Measurements from ENCODE around the gene ST6GALNAC5. TPM values are rescaled to one million over a fixed set of nuclear protein-coding genes. Genes with fewer than 3 reads are reported as not detected.

The ST6GALNAC5 gene
- total and polyA plus RNA-seq, 2 of the 13 experiments (the other 11 are each of a cell fraction or from before 2014, with no cell fraction given): not detected

DNA sequence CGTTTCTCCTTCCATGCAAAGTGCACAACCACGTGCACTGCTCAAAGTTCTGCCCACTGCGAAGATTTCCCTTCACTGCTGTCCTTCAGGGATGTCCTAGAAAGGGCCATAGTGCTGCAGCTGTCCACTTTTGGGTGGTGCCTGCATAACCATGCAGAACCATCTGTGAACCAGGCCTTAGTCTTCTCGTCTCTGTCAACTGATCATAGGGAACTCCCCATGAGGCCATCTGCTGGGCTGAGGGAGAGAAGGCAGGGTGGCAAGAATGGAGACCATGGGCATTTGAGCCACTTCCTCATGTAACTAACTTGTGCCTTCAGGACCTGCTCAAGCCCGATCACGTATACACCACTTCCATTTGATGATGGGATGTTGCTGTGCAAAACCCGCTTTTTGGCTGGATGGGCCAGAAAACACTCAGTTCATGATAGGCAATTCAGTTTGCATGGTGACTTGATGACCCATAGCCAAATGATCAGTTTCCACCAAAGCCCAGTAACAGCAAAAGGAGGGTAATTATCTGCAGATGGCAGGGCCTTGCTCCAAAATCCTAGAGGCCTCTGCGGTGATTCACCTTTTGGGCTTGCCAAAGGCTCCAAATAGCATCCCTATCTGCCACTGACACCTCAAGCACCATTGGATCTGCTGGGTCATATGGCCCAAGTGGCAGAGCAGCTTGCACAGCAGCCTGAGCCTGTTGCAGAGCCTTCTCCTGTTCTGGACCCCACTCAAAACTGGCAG lies 9.5 kb downstream of the ST6GALNAC5 start:
- Histone ChIP-seq H3K4me3 (replicated peaks in 1 of 3; ENCODE audit: insufficient read depth in 1 of 3, low read depth in 2 of 3, low read length in 3 of 3) (no peak overlapping the region), H3K4me1 (ENCODE audit: insufficient read depth, low read length) (no peaks in the 10 kb centered on the region), H3K27ac (ENCODE audit: extremely low read length, insufficient read depth, low read length) (no peak overlapping the region), H4K20me1 (ENCODE audit: insufficient read depth, low read length) (no peaks in the 10 kb centered on the region), H3K9me3 (ENCODE audit: low read length) (no peaks in the 10 kb centered on the region), H2AFZ (ENCODE audit: low read length) (no peak overlapping the region), H3K9ac (ENCODE audit: insufficient read depth, low read depth, low read length) (no peak overlapping the region), H3K4me2 (ENCODE audit: low read depth, low read length) (no peak overlapping the region), H3K27me3 (ENCODE audit: control insufficient read depth in 1 of 2, insufficient read depth in 2 of 2, low read length in 2 of 2) (no peaks in the 10 kb centered on the region), H3K79me2 (ENCODE audit: insufficient read depth, low read length) (no peaks in the 10 kb centered on the region), H3K36me3 (replicated peaks in 1 of 2; ENCODE audit: control insufficient read depth in 1 of 2, insufficient read depth in 2 of 2, low read length in 2 of 2) (no peaks in the 10 kb centered on the region)
- in situ Hi-C loops (cut with HindIII; ENCODE audit: extremely low pct_ligation_motif_present, low pct_unique_long_range_greater_than_20kb) (no loop called here), intact Hi-C loops (cut with micrococcal nuclease; ENCODE audit: unreplicated experiment) (no loop called here)
- ATAC-seq (no peak), FAIRE-seq (no peak), DNase-seq (ENCODE audit: low spot score) (no peak)
- 8% methylated on average over 5 of the region's 8 CpGs for WGBS (ENCODE audit: low lambda C conversion rate)
- POLR2A ChIA-PET: no interaction called here
- CTCF ChIA-PET (ENCODE audit: low intra/inter-chr PET ratio, low total read pairs): no interaction called here
- no TSS peak for BruUV-seq (replicated peaks)
- TF ChIP-seq CBX2 (IDR thresholded peaks at IDR 0.05; ENCODE audit: low read depth, low read length) (no peak), CBX2 (CRISPR knock-in tag; IDR thresholded peaks at IDR 0.05; ENCODE audit: low read depth) (no peak), PCBP2 (optimal IDR thresholded peaks at IDR 0.05; ENCODE audit: low read depth, low read length, poor library complexity, severe bottlenecking) (no peak), NAIF1 (CRISPR knock-in tag; IDR thresholded peaks at IDR 0.05; ENCODE audit: borderline replicate concordance) (no peak), ZNF577 (CRISPR knock-in tag; IDR thresholded peaks at IDR 0.05; ENCODE audit: borderline replicate concordance, low read depth) (no peak), CBX1 (IDR thresholded peaks at IDR 0.05; ENCODE audit: low read depth) (no peak), SKIL (CRISPR knock-in tag; IDR thresholded peaks at IDR 0.05; ENCODE audit: borderline replicate concordance) (no peak), MED1 (CRISPR knock-in tag; IDR thresholded peaks at IDR 0.05) (no peak), TFDP2 (CRISPR knock-in tag; IDR thresholded peaks at IDR 0.05) (no peak), ZNF878 (CRISPR knock-in tag; IDR thresholded peaks at IDR 0.05) (no peak), HNF4G (IDR thresholded peaks at IDR 0.05; ENCODE audit: borderline replicate concordance, low read depth, low read length) (no peak), HNF4G (CRISPR knock-in tag; IDR thresholded peaks at IDR 0.05; ENCODE audit: borderline replicate concordance, low read depth) (no peak), ZNF333 (CRISPR knock-in tag; IDR thresholded peaks at IDR 0.05; ENCODE audit: borderline replicate concordance) (no peak)
- TF ChIP-seq, protein P1, sequence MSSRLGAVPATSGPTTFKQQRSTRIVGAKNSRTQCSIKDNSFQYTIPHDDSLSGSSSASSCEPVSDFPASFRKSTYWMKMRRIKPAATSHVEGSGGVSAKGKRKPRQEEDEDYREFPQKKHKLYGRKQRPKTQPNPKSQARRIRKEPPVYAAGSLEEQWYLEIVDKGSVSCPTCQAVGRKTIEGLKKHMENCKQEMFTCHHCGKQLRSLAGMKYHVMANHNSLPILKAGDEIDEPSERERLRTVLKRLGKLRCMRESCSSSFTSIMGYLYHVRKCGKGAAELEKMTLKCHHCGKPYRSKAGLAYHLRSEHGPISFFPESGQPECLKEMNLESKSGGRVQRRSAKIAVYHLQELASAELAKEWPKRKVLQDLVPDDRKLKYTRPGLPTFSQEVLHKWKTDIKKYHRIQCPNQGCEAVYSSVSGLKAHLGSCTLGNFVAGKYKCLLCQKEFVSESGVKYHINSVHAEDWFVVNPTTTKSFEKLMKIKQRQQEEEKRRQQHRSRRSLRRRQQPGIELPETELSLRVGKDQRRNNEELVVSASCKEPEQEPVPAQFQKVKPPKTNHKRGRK (CRISPR knock-in tag; IDR thresholded peaks at IDR 0.05): no peak
- TF ChIP-seq, protein P2, sequence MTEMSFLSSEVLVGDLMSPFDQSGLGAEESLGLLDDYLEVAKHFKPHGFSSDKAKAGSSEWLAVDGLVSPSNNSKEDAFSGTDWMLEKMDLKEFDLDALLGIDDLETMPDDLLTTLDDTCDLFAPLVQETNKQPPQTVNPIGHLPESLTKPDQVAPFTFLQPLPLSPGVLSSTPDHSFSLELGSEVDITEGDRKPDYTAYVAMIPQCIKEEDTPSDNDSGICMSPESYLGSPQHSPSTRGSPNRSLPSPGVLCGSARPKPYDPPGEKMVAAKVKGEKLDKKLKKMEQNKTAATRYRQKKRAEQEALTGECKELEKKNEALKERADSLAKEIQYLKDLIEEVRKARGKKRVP (CRISPR knock-in tag; IDR thresholded peaks at IDR 0.05): no peak
- TF ChIP-seq, protein P3, sequence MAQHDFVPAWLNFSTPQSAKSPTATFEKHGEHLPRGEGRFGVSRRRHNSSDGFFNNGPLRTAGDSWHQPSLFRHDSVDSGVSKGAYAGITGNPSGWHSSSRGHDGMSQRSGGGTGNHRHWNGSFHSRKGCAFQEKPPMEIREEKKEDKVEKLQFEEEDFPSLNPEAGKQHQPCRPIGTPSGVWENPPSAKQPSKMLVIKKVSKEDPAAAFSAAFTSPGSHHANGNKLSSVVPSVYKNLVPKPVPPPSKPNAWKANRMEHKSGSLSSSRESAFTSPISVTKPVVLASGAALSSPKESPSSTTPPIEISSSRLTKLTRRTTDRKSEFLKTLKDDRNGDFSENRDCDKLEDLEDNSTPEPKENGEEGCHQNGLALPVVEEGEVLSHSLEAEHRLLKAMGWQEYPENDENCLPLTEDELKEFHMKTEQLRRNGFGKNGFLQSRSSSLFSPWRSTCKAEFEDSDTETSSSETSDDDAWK (CRISPR knock-in tag; IDR thresholded peaks at IDR 0.05): no peak

All from HepG2 (cell line).